ENCODE results near the gene MIER1. TPM values are rescaled to one million over a fixed set of nuclear protein-coding genes. Genes with fewer than 3 reads are reported as not detected.
A peak's percentile ranks its signal among the peaks of the same experiment; 100 is the strongest.
"Not testable (repeated sequence)": the region's sequence is repeated elsewhere in the genome, so short reads cannot be mapped to it uniquely, and the experiment has no call there.

MIER1 gene
- total and polyA plus RNA-seq, 9 of the 15 experiments (the other 6 are each of a cell fraction or from before 2014, with no cell fraction given) = 13.9 to 34.8 (median 21.5) TPM

- peaks cover 90% of the 10 kb centered on the region for H3K36me3 ChIP-seq (ENCODE audit: control insufficient read depth, insufficient read depth, low read length)
- no peaks in the 10 kb centered on the region for H3K9me3 ChIP-seq (replicated peaks; ENCODE audit: control insufficient read depth, insufficient read depth, low read depth, low read length)
- ChIA-PET CTCF (ENCODE audit: low intra/inter-chr PET ratio) (no interaction called here), POLR2A (no interaction called here)
- peaks cover under 1% of the 10 kb centered on the region; the same call in 1 of the 2 replicates for H4K20me1 ChIP-seq (replicated peaks; ENCODE audit: control insufficient read depth, insufficient read depth, low read length)
- TF ChIP-seq BRD9 (IDR thresholded peaks at IDR 0.05; ENCODE audit: low read depth, partially characterized antibody) = no peak
- TF ChIP-seq ZC3H8 (IDR thresholded peaks at IDR 0.05) = no peak
- DNase-seq (ENCODE audit: extremely low read depth in 1 of 4, low spot score in 3 of 4) (no peak), ATAC-seq (no peak), FAIRE-seq (no peak)
- WGBS (ENCODE audit: insufficient coverage, low coverage, missing lambda C conversion rate) = 83% methylated on average over 3 of the region's 3 CpGs
- H3K9me1 ChIP-seq (ENCODE audit: control insufficient read depth, insufficient read depth, low read length) = no peaks in the 10 kb centered on the region
- no peak overlapping the region for H3K4me2 ChIP-seq (ENCODE audit: insufficient read depth, low read length)
- peaks cover 6 to 7% of the 10 kb centered on the region in 2 experiments; a peak in 2 of 5 replicates for H3K4me1 ChIP-seq (replicated peaks in 1 of 2; ENCODE audit: control insufficient read depth in 2 of 2, insufficient read depth in 2 of 2, low read length in 2 of 2)
- no peaks in the 10 kb centered on the region for H3K27me3 ChIP-seq (ENCODE audit: control insufficient read depth in 2 of 2, insufficient read depth in 2 of 2, low read length in 2 of 2)
- H3K9ac ChIP-seq (ENCODE audit: insufficient read depth in 1 of 2, low read depth in 2 of 2, low read length in 2 of 2) = no peak overlapping the region
- peaks cover 18% of the 10 kb centered on the region; the same call in 2 of the 3 replicates for H3K79me2 ChIP-seq (ENCODE audit: control insufficient read depth, insufficient read depth, low read length)
- H3K4me3 ChIP-seq = no peak overlapping the region
- no peak overlapping the region for H2AFZ ChIP-seq (ENCODE audit: low read depth, low read length)
- H3K27ac ChIP-seq (ENCODE audit: extremely low read depth, low read depth, low read length) = no peak overlapping the region
- intact Hi-C loops (cut with micrococcal nuclease) (no loop called here), in situ Hi-C loops (cut with MboI) (no loop called here)
- no TSS peak for BruUV-seq (replicated peaks)
Observed at GRCh38 chr1:66957938-66958337, 33.1 kb downstream of the MIER1 start.

GRCh38 chr1:66966188-66966873, 41.5 kb downstream of the MIER1 start:
- BruUV-seq (replicated peaks); H3K79me2 ChIP-seq (ENCODE audit: control insufficient read depth, insufficient read depth, low read length); H2AFZ ChIP-seq (ENCODE audit: low read depth, low read length); H3K9me3 ChIP-seq (replicated peaks; ENCODE audit: control insufficient read depth, insufficient read depth, low read depth, low read length); intact Hi-C loops (cut with micrococcal nuclease); H3K4me1 ChIP-seq (replicated peaks in 1 of 2; ENCODE audit: control insufficient read depth in 2 of 2, insufficient read depth in 2 of 2, low read length in 2 of 2); DNase-seq (ENCODE audit: extremely low read depth in 1 of 4, low spot score in 3 of 4); H4K20me1 ChIP-seq (replicated peaks; ENCODE audit: control insufficient read depth, insufficient read depth, low read length); ATAC-seq; FAIRE-seq; H3K9ac ChIP-seq (ENCODE audit: insufficient read depth in 1 of 2, low read depth in 2 of 2, low read length in 2 of 2); CTCF ChIA-PET (ENCODE audit: low intra/inter-chr PET ratio); H3K27me3 ChIP-seq (ENCODE audit: control insufficient read depth in 2 of 2, insufficient read depth in 2 of 2, low read length in 2 of 2); H3K4me2 ChIP-seq (ENCODE audit: insufficient read depth, low read length); H3K4me3 ChIP-seq; in situ Hi-C loops (cut with MboI); H3K9me1 ChIP-seq (ENCODE audit: control insufficient read depth, insufficient read depth, low read length); H3K27ac ChIP-seq (ENCODE audit: extremely low read depth, low read depth, low read length): not testable (repeated sequence)
- peaks cover 90% of the 10 kb centered on the region for H3K36me3 ChIP-seq (ENCODE audit: control insufficient read depth, insufficient read depth, low read length)
- 80% methylated on average over 4 of the region's 7 CpGs for WGBS (ENCODE audit: insufficient coverage, low coverage, missing lambda C conversion rate)
- POLR2A ChIA-PET = interaction anchor here (0.5 kb wide), 1 partner anchor 41 kb away, joined by 4 read pairs; the partner anchor contains the start of gene MIER1
- TF ChIP-seq RBM25 (IDR thresholded peaks at IDR 0.05; ENCODE audit: low read depth, low read length, severe bottlenecking) (peak; percentile 22), ZNF146 (CRISPR knock-in tag; IDR thresholded peaks at IDR 0.05; ENCODE audit: unreplicated experiment) (peak; percentile 79)

Data from K562 (cell line).